C4-2B (cell line): Measurements from ENCODE around the gene CDH23.

Source experiments
- CTCF ChIP-seq: fragments of 450-650 bp; conservative IDR thresholded peaks from 2 replicates; pipeline ENCODE4 v1.5.1; 2017; ENCODE audit warnings: mild to moderate bottlenecking
- ZFX ChIP-seq: fragments of 450-650 bp; IDR thresholded peaks from 2 replicates; pipeline ENCODE4 v1.6.1; 2017

DNA sequence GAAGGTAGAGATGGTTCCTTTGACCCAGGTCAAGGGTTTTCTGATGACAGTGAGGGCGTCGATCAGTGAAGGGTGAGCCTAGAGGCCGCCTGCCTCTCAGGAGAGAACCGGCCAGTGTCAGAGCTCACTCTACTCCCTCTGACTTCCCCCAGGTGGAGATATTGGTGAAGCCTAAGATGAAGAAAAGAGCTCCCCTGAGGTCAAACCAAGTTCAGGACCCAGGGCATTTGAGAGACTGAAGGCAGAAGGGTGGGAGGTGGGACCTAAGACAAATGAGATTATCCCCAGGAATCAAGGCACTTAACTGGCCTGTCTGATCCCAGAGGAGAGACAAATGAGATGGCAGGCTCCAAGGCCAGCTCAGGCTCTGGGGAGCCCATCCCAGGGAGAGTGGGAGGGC, 104.7 kb downstream of the CDH23 start:
- TF ChIP-seq CTCF (no peak), ZFX (no peak)
